H1 (cell line): ENCODE data around the gene TMPO. TPM values are rescaled to one million over a fixed set of nuclear protein-coding genes. Genes with fewer than 3 reads are reported as not detected.

Experiments used
- CTCF ChIA-PET: fragments of 300-600 bp; sonication (Branson Sonifier 250); formaldehyde crosslinking; loops from one replicate; lab custom pipeline; 2021; ENCODE audit not compliant: partially characterized antibody; lab: Charles Lee
- POLR2A ChIA-PET: fragments of 300-600 bp; sonication (Branson Sonifier 250); formaldehyde crosslinking; loops from one replicate; lab custom pipeline; 2021; ENCODE audit warnings: inconsistent platforms; ENCODE audit not compliant: partially characterized antibody; lab: Charles Lee
- DNase-seq, 2 experiments: peaks; one replicate each; pipeline versions ENCODE4 v3.0.0 to v3.0.0-alpha.2; 2010 to 2022; ENCODE audit warnings: low spot score in 2 of 2, low read depth in 1 of 2, mixed read lengths in 1 of 2
- FAIRE-seq: peaks from 2 replicates; lab custom pipeline; 2011; peaks lifted over from hg19 to GRCh38; lab: Jason Lieb, UNC
- H2AFZ ChIP-seq: 2 replicates; pipeline ENCODE4 v1.8.1; 2012; ENCODE audit warnings: low read length, inconsistent platforms
- H2AK5ac ChIP-seq: 2 replicates; pipeline ENCODE4 v1.6.1; 2013; ENCODE audit warnings: low read depth, low read length
- H2BK120ac ChIP-seq: replicated peaks from 2 replicates; pipeline ENCODE3; 2013; ENCODE audit warnings: low read depth, low read length, inconsistent platforms
- H2BK12ac ChIP-seq: 2 replicates; pipeline ENCODE4 v1.6.1; 2013; ENCODE audit warnings: low read depth, low read length
- H2BK15ac ChIP-seq: 2 replicates; pipeline ENCODE4 v1.6.1; 2013; ENCODE audit warnings: low read length
- H2BK20ac ChIP-seq: 2 replicates; pipeline ENCODE4 v1.6.1; 2013; ENCODE audit warnings: low read length
- H2BK5ac ChIP-seq: 2 replicates; pipeline ENCODE4 v1.6.1; 2013; ENCODE audit warnings: low read depth, low read length
- H3K14ac ChIP-seq: 2 replicates; pipeline ENCODE4 v1.6.1; 2013; ENCODE audit warnings: inconsistent platforms; ENCODE audit not compliant: insufficient read length
- H3K18ac ChIP-seq: 2 replicates; pipeline ENCODE4 v1.6.1; 2013; ENCODE audit warnings: low read length; ENCODE audit errors: extremely low read depth
- H3K23ac ChIP-seq: 2 replicates; pipeline ENCODE4 v1.6.1; 2013; ENCODE audit warnings: inconsistent platforms; ENCODE audit not compliant: insufficient read length
- H3K23me2 ChIP-seq: 2 replicates; pipeline ENCODE4 v1.6.1; 2013; ENCODE audit warnings: low read depth, low read length
- H3K27ac ChIP-seq: 2 replicates; pipeline ENCODE4 v1.6.1; 2011; ENCODE audit warnings: low read depth, low read length, inconsistent platforms
- H3K27me3 ChIP-seq, 4 experiments: replicated peaks in 1 of 4; 1 replicate in 1 of 4; 2 replicates in 3 of 4; pipeline versions ENCODE4 v1.6.1 to v1.8.1; 2011 to 2013; ENCODE audit warnings: low read length in 3 of 4, mild to moderate bottlenecking in 3 of 4, inconsistent platforms in 2 of 4, mixed read lengths in 2 of 4, moderate library complexity in 1 of 4; ENCODE audit not compliant: control insufficient read depth in 3 of 4, insufficient read depth in 3 of 4; ENCODE audit errors: extremely low read depth in 1 of 4
- H3K36me3 ChIP-seq, 4 experiments: 2 replicates each; pipeline versions ENCODE4 v1.6.1 to v1.8.1; 2011 to 2013; ENCODE audit warnings: mild to moderate bottlenecking in 4 of 4, low read length in 3 of 4, moderate library complexity in 2 of 4, control low read depth in 1 of 4, inconsistent platforms in 1 of 4; ENCODE audit not compliant: insufficient read depth in 4 of 4, control insufficient read depth in 2 of 4
- H3K4ac ChIP-seq: replicated peaks from 2 replicates; pipeline ENCODE3; 2013; ENCODE audit warnings: low read length, low read depth, mixed read lengths, inconsistent platforms; ENCODE audit not compliant: insufficient read length
- H3K4me1 ChIP-seq, 4 experiments: replicated peaks in 1 of 4; 1 replicate in 1 of 4; 2 replicates in 3 of 4; pipeline versions ENCODE4 v1.6.1 to v1.8.1; 2011 to 2013; ENCODE audit warnings: low read length in 3 of 4, inconsistent platforms in 2 of 4, mixed read lengths in 1 of 4; ENCODE audit not compliant: insufficient read depth in 4 of 4, control insufficient read depth in 3 of 4
- H3K4me2 ChIP-seq, 2 experiments: 2 replicates each; pipeline versions ENCODE4 v1.6.1 to v1.8.1; 2011 to 2013; ENCODE audit warnings: low read depth in 2 of 2, low read length in 2 of 2, control low read depth in 1 of 2, inconsistent platforms in 1 of 2, mild to moderate bottlenecking in 1 of 2; ENCODE audit not compliant: insufficient read depth in 1 of 2
- H3K4me3 ChIP-seq, 4 experiments: fragments of 200-600, 300-600 bp in 1 of 4; sonication (generic), shearing (Covaris generic), sonication (Bioruptor Twin) in 1 of 4; 2 replicates each; pipeline versions ENCODE4 v1.5.1 to v1.8.1; 2011 to 2016; ENCODE audit warnings: low read length in 4 of 4, low read depth in 3 of 4, control low read depth in 2 of 4, inconsistent platforms in 2 of 4, mild to moderate bottlenecking in 2 of 4, mixed read lengths in 1 of 4, moderate library complexity in 1 of 4; ENCODE audit not compliant: insufficient read depth in 2 of 4; ENCODE audit errors: extremely low read depth in 1 of 4
- H3K56ac ChIP-seq: replicated peaks from 2 replicates; pipeline ENCODE3; 2013; ENCODE audit warnings: low read depth, mild to moderate bottlenecking, mixed read lengths, low read length, inconsistent platforms; ENCODE audit not compliant: insufficient read length
- H3K79me1 ChIP-seq: 2 replicates; pipeline ENCODE4 v1.6.1; 2013; ENCODE audit warnings: low read depth, low read length, control low read depth
- H3K79me2 ChIP-seq, 2 experiments: 2 replicates each; pipeline versions ENCODE4 v1.6.1 to v1.8.1; 2012 to 2013; ENCODE audit warnings: low read length in 2 of 2, mild to moderate bottlenecking in 2 of 2, inconsistent platforms in 1 of 2; ENCODE audit not compliant: insufficient read depth in 2 of 2, control insufficient read depth in 1 of 2
- H3K9ac ChIP-seq, 4 experiments: replicated peaks in 1 of 4; 1 replicate in 1 of 4; 2 replicates in 3 of 4; pipeline versions ENCODE4 v1.6.1 to v1.8.1; 2011 to 2013; ENCODE audit warnings: low read depth in 3 of 4, low read length in 3 of 4, control low read depth in 2 of 4, mild to moderate bottlenecking in 2 of 4, moderate library complexity in 2 of 4, inconsistent platforms in 1 of 4; ENCODE audit errors: extremely low read depth in 1 of 4
- H3K9me3 ChIP-seq, 2 experiments: 2 replicates each; pipeline versions ENCODE4 v1.6.1 to v1.8.1; 2012 to 2013; ENCODE audit warnings: mild to moderate bottlenecking in 2 of 2, moderate library complexity in 2 of 2, control low read depth in 1 of 2, inconsistent platforms in 1 of 2, low read depth in 1 of 2, low read length in 1 of 2, mixed read lengths in 1 of 2; ENCODE audit not compliant: insufficient read depth in 2 of 2
- H4K20me1 ChIP-seq, 2 experiments: replicated peaks in 1 of 2; 2 replicates each; pipeline versions ENCODE3 to v1.8.1; 2011 to 2013; ENCODE audit warnings: inconsistent platforms in 2 of 2, low read length in 2 of 2, mild to moderate bottlenecking in 1 of 2; ENCODE audit not compliant: insufficient read depth in 2 of 2, control insufficient read depth in 1 of 2
- H4K5ac ChIP-seq: 2 replicates; pipeline ENCODE4 v1.6.1; 2013; ENCODE audit warnings: low read length, low read depth, mixed read lengths, inconsistent platforms; ENCODE audit not compliant: insufficient read length
- H4K8ac ChIP-seq: 2 replicates; pipeline ENCODE4 v1.8.0; 2013; ENCODE audit warnings: mild to moderate bottlenecking, moderate library complexity, low read length, inconsistent platforms; ENCODE audit not compliant: insufficient read depth; ENCODE audit errors: extremely low read depth
- H4K91ac ChIP-seq: replicated peaks from 2 replicates; pipeline ENCODE3; 2013; ENCODE audit warnings: low read length, mixed read lengths, inconsistent platforms; ENCODE audit not compliant: insufficient read length
- ATF2 ChIP-seq: IDR thresholded peaks from 2 replicates; pipeline ENCODE4 v1.6.1; 2012; ENCODE audit warnings: low read length, inconsistent platforms
- RAD21 ChIP-seq, 2 experiments: IDR thresholded peaks in 1 of 2; conservative IDR thresholded peaks in 1 of 2; 2 replicates each; pipeline ENCODE4 v1.6.1; 2011; ENCODE audit warnings: low read depth in 2 of 2, low read length in 2 of 2, improper control_type of control experiment in 1 of 2, inconsistent platforms in 1 of 2, mild to moderate bottlenecking in 1 of 2, moderate library complexity in 1 of 2
- WGBS, 2 experiments: shearing (Covaris generic) in 1 of 2; methylation state at CpG; one replicate each; pipeline versions ENCODE4 v1.1.6 to v1.1.7; 2013 to 2015; ENCODE audit warnings: low lambda C conversion rate in 2 of 2, mixed read lengths in 2 of 2, inconsistent platforms in 1 of 2, low coverage in 1 of 2, missing lambda C conversion rate in 1 of 2; ENCODE audit not compliant: insufficient replicate concordance in 2 of 2, insufficient coverage in 1 of 2, insufficient read length in 1 of 2; ENCODE audit errors: extremely low coverage in 1 of 2, missing lambda C conversion rate in 1 of 2; 5-methylcytosine and 5-hydroxymethylcytosine counted together
- polyA plus RNA-seq, 7 experiments: library from polyadenylated mRNA; depleted of rRNA in 3 of 7; stranded (reverse) in 5 of 7; unstranded in 2 of 7; fragments of >200 nt in 5 of 7; fragments of 200-250 nt in 2 of 7; gene quantifications; 1 replicate in 5 of 7; 2 replicates in 1 of 7; 4 replicates in 1 of 7; pipeline versions ENCODE4 v1.2.1 to v1.2.3, GENCODE V29; 2011 to 2013; ENCODE audit warnings: missing spikeins in 2 of 7, mixed read lengths in 2 of 7
- total RNA-seq: library from RNA; stranded (reverse); fragmentation: NEBNext Ultra II Directional; extraction: Animal tissue kit (Norgen Biotek cat#: 25700); gene quantifications from 2 replicates; pipeline ENCODE4 v1.2.1, GENCODE V29; 2021

Gene TMPO
- total and polyA plus RNA-seq, 2 of the 8 experiments (the other 6 are each of a cell fraction or from before 2014, with no cell fraction given), result 43.9 to 195 TPM

GRCh38 chr12:98579347-98579746 lies 64.0 kb downstream of the TMPO start:
- Histone ChIP-seq H3K9me3 (no peaks in the 10 kb centered on the region), H3K4me2 (no peak overlapping the region), H2AFZ (no peak overlapping the region), H3K23ac (no peak overlapping the region), H3K36me3 (no peaks in the 10 kb centered on the region), H3K56ac (no peak overlapping the region), H3K14ac (no peak overlapping the region), H3K4me3 (no peak overlapping the region), H3K79me2 (no peaks in the 10 kb centered on the region)
- FAIRE-seq (no peak), DNase-seq (no peak)
- POLR2A ChIA-PET, result interaction anchor here (1.1 kb wide), 1 partner anchor 24 kb away, joined by 3 read pairs; no protein-coding TSS in a partner anchor
- TF ChIP-seq RAD21 (IDR thresholded peaks at IDR 0.05 in 1 of 2, conservative IDR thresholded peaks at IDR 0.05 in 1 of 2; ENCODE audit: low read depth in 2 of 2, low read length in 2 of 2) (no peak), ATF2 (no peak)
- TF ChIP-seq, all 59 proteins: peak for 0
- H3K9ac ChIP-seq, result no peak overlapping the region
- no peaks in the 10 kb centered on the region for H3K79me1 ChIP-seq
- no peaks in the 10 kb centered on the region for H4K20me1 ChIP-seq
- no peak overlapping the region for H2AK5ac ChIP-seq
- no peak overlapping the region for H4K8ac ChIP-seq
- WGBS, 2 experiments, result 91% methylated on average over 5 of the region's 5 CpGs; no CpG with 5 or more reads in 1 of the 2 experiments
- H4K91ac ChIP-seq, result no peak overlapping the region
- no peak overlapping the region for H2BK120ac ChIP-seq
- CTCF ChIA-PET, result interaction anchor here (0.9 to 2.4 kb wide), 2 partner anchors 12 to 13 kb away, joined by 3 to 16 read pairs; no protein-coding TSS in a partner anchor
- H3K27ac ChIP-seq, result no peak overlapping the region
- no peak overlapping the region for H3K18ac ChIP-seq
- H3K27me3 ChIP-seq, result no peaks in the 10 kb centered on the region
- H2BK15ac ChIP-seq, result no peak overlapping the region
- no peak overlapping the region for H4K5ac ChIP-seq
- H3K4ac ChIP-seq, result no peak overlapping the region
- no peak overlapping the region for H2BK12ac ChIP-seq
- no peak overlapping the region for H2BK20ac ChIP-seq
- H2BK5ac ChIP-seq, result no peak overlapping the region
- H3K4me1 ChIP-seq, result no peaks in the 10 kb centered on the region
- H3K23me2 ChIP-seq, result no peaks in the 10 kb centered on the region; the same call in 1 of the 2 replicates
